ENCODE data around the gene RECK. TPM values are rescaled to one million over a fixed set of nuclear protein-coding genes. Genes with fewer than 3 reads are reported as not detected.
"Not testable (repeated sequence)": the region's sequence is repeated elsewhere in the genome, so short reads cannot be mapped to it uniquely, and the experiment has no call there.

RECK gene
- total and polyA plus RNA-seq, 2 experiments from 2014 or later = 8.1 to 11.6 TPM

- TF ChIP-seq EZH2 (IDR thresholded peaks at IDR 0.05; ENCODE audit: low read depth, unreplicated experiment) = no peak
- TF ChIP-seq ZNF331 (CRISPR knock-in tag; IDR thresholded peaks at IDR 0.05; ENCODE audit: low read depth) = no peak
- no peak for TF ChIP-seq CTCF (conservative IDR thresholded peaks at IDR 0.05; ENCODE audit: low read depth in 2 of 2)
- no peak for TF ChIP-seq EZH2phosphoT487 (IDR thresholded peaks at IDR 0.05; ENCODE audit: unreplicated experiment)
Measured at GRCh38 chr9:35990155-35990554, 46.6 kb upstream of the RECK start (continued).

GRCh38 chr9:35993136-35993535, 43.6 kb upstream of the RECK start:
- not testable (repeated sequence) for H3K4me1 ChIP-seq (ENCODE audit: insufficient read depth); H3K9me2 ChIP-seq (ENCODE audit: insufficient read depth); H3K36me3 Mint-ChIP-seq (ENCODE audit: low read depth); H3K4me1 Mint-ChIP-seq; H2AFZ ChIP-seq; H3K36me3 ChIP-seq (ENCODE audit: insufficient read depth); H4K20me1 ChIP-seq (replicated peaks; ENCODE audit: insufficient read depth); H3K27ac Mint-ChIP-seq; H3K4me2 ChIP-seq; H3K27ac ChIP-seq (ENCODE audit: low read depth); DNase-seq (ENCODE audit: low spot score); ATAC-seq; H3K79me2 ChIP-seq (replicated peaks; ENCODE audit: insufficient read depth); H3K4me3 Mint-ChIP-seq; H3K27me3 Mint-ChIP-seq (ENCODE audit: insufficient read depth, low read depth, poor library complexity); H3K9me3 Mint-ChIP-seq; H3K4me3 ChIP-seq; H3F3A ChIP-seq (replicated peaks; ENCODE audit: low read depth); H3K27me3 ChIP-seq (ENCODE audit: insufficient read depth)

- no peaks in the 10 kb centered on the region for H3K36me3 ChIP-seq (ENCODE audit: insufficient read depth)
- H3K4me3 Mint-ChIP-seq = no peak overlapping the region
- no peak overlapping the region for H3K4me2 ChIP-seq
- H3K9me2 ChIP-seq (ENCODE audit: insufficient read depth) = peaks cover 3% of the 10 kb centered on the region; the same call in 1 of the 2 replicates
- no peaks in the 10 kb centered on the region for H3K27me3 ChIP-seq (ENCODE audit: insufficient read depth)
- ATAC-seq = no peak
- H4K20me1 ChIP-seq (replicated peaks; ENCODE audit: insufficient read depth) = no peaks in the 10 kb centered on the region
- H3K9me3 Mint-ChIP-seq = peaks cover 18% of the 10 kb centered on the region
- H3K27ac ChIP-seq (ENCODE audit: low read depth) = no peak overlapping the region
- TF ChIP-seq EZH2phosphoT487 (IDR thresholded peaks at IDR 0.05; ENCODE audit: unreplicated experiment) = no peak
- no peak for TF ChIP-seq REST (IDR thresholded peaks at IDR 0.05; ENCODE audit: unreplicated experiment)
- no peak for TF ChIP-seq ZNF114 (CRISPR knock-in tag; IDR thresholded peaks at IDR 0.05)
- no peak overlapping the region for H3K27ac Mint-ChIP-seq
- no peaks in the 10 kb centered on the region for H3K4me1 Mint-ChIP-seq
- H3F3A ChIP-seq (replicated peaks; ENCODE audit: low read depth) = no peaks in the 10 kb centered on the region
- DNase-seq (ENCODE audit: low spot score) = no peak
- H2AFZ ChIP-seq = no peak overlapping the region
- peaks cover 3% of the 10 kb centered on the region for H3K27me3 Mint-ChIP-seq (ENCODE audit: insufficient read depth, low read depth, poor library complexity)
- no peaks in the 10 kb centered on the region for H3K79me2 ChIP-seq (replicated peaks; ENCODE audit: insufficient read depth)
- no peaks in the 10 kb centered on the region for H3K4me1 ChIP-seq (ENCODE audit: insufficient read depth)
- no peak overlapping the region for H3K4me3 ChIP-seq
- H3K36me3 Mint-ChIP-seq (ENCODE audit: low read depth) = no peaks in the 10 kb centered on the region
Measured at GRCh38 chr9:35993976-35994720, 42.6 kb upstream of the RECK start.
